ENCODE results near the gene TIE1. TPM values are rescaled to one million over a fixed set of nuclear protein-coding genes. Genes with fewer than 3 reads are reported as not detected.

TIE1 gene
- total RNA-seq, 1 experiment from 2014 or later: 1.2 TPM

GRCh38 chr1:43319288-43319687 is 18.5 kb downstream of the TIE1 start:
- H3K4me1 ChIP-seq (ENCODE audit: insufficient read depth, low read length): no peaks in the 10 kb centered on the region
- H2BK5ac ChIP-seq (ENCODE audit: insufficient read length, low read length): no peak overlapping the region
- no peak for TF ChIP-seq CTCF (conservative IDR thresholded peaks at IDR 0.05)
- H3K9me3 ChIP-seq (ENCODE audit: control insufficient read depth, low read depth, low read length): no peaks in the 10 kb centered on the region
- H3K9ac ChIP-seq (ENCODE audit: extremely low read depth, insufficient read length, low read length): no peak overlapping the region
- H4K20me1 ChIP-seq (ENCODE audit: control insufficient read depth, insufficient read depth, insufficient read length): no peaks in the 10 kb centered on the region
- no peaks in the 10 kb centered on the region for H3K79me1 ChIP-seq (ENCODE audit: insufficient read depth, low read depth, low read length, poor library complexity, severe bottlenecking)
- no peak overlapping the region for H3K27ac ChIP-seq (ENCODE audit: insufficient read length, low read depth, low read length)
- H2BK20ac ChIP-seq (ENCODE audit: low read depth, low read length, poor library complexity, severe bottlenecking): no peak overlapping the region
- no peaks in the 10 kb centered on the region for H3K27me3 ChIP-seq (ENCODE audit: insufficient read depth, low read length)
- H3K27me3 Mint-ChIP-seq (ENCODE audit: low read depth): no peaks in the 10 kb centered on the region; the same call in none of the 2 replicates
- no peak for DNase-seq
- H3K14ac ChIP-seq (ENCODE audit: insufficient read depth, low read length): no peak overlapping the region; the same call in 1 of the 2 replicates
- H3K9me3 Mint-ChIP-seq: no peaks in the 10 kb centered on the region
- H3T11ph ChIP-seq (ENCODE audit: low read length): no peak overlapping the region
- H3K23ac ChIP-seq (ENCODE audit: insufficient read length, low read depth, low read length): no peak overlapping the region
- no peaks in the 10 kb centered on the region for H3K79me2 ChIP-seq (ENCODE audit: insufficient read depth, low read length)
- no peak overlapping the region for H2BK15ac ChIP-seq (ENCODE audit: low read depth, low read length)
- H3K56ac ChIP-seq (ENCODE audit: insufficient read length, low read depth, low read length): no peak overlapping the region
- H3K4me3 Mint-ChIP-seq: no peak overlapping the region
- H3K23me2 ChIP-seq (ENCODE audit: insufficient read length, low read depth, low read length, poor library complexity, severe bottlenecking): no peaks in the 10 kb centered on the region
- no peak overlapping the region for H2AFZ ChIP-seq (ENCODE audit: low read length)
- H4K8ac ChIP-seq (replicated peaks; ENCODE audit: insufficient read length, low read depth, low read length): no peak overlapping the region
- no peak overlapping the region; a peak in 1 of 7 replicates for H3K27ac Mint-ChIP-seq
- H2BK12ac ChIP-seq (ENCODE audit: insufficient read length, low read depth, low read length): no peak overlapping the region
- no peaks in the 10 kb centered on the region for H3K36me3 Mint-ChIP-seq (ENCODE audit: insufficient read depth in 1 of 3, low read depth in 3 of 3)
- no peak overlapping the region for H2BK120ac ChIP-seq (ENCODE audit: low read depth, low read length, poor library complexity, severe bottlenecking)
- H3K4ac ChIP-seq (ENCODE audit: low read depth, low read length): no peak overlapping the region
- no peak overlapping the region for H3K18ac ChIP-seq (ENCODE audit: insufficient read length, low read depth, low read length)
- H3K4me2 ChIP-seq (ENCODE audit: insufficient read depth, insufficient read length, low read length): no peak overlapping the region
- H4K91ac ChIP-seq (ENCODE audit: insufficient read length, low read depth, low read length): no peak overlapping the region
- peaks cover 8 to 12% of the 10 kb centered on the region in 2 experiments for H3K4me1 Mint-ChIP-seq
- no peak overlapping the region for H4K5ac ChIP-seq (ENCODE audit: insufficient read length, low read depth, low read length)
- no peak overlapping the region for H2AK5ac ChIP-seq (ENCODE audit: insufficient read length, low read length)
- WGBS (ENCODE audit: extremely low coverage, insufficient read length, low lambda C conversion rate): no CpG with 5 or more reads among the region's 5 CpGs
